ENCODE data around the gene CISTR.

Gene CISTR

GRCh38 chr12:53756300-53757100, 4.7 kb upstream of the CISTR start:
- Histone ChIP-seq H3K9me3 (ENCODE audit: severe bottlenecking) (no peaks in the 10 kb centered on the region), H3K36me3 (ENCODE audit: low read depth) (no peaks in the 10 kb centered on the region), H3K27me3 (ENCODE audit: insufficient read depth, poor library complexity, severe bottlenecking) (peaks cover 19% of the 10 kb centered on the region), H3K4me3 (ENCODE audit: severe bottlenecking) (no peak overlapping the region), H3K4me1 (ENCODE audit: insufficient read depth, poor library complexity, severe bottlenecking) (no peaks in the 10 kb centered on the region), H3K27ac (ENCODE audit: poor library complexity, severe bottlenecking) (no peak overlapping the region)
- no peak for ATAC-seq (ENCODE audit: low read depth)
- DNase-seq (ENCODE audit: low spot score): no peak
- TF ChIP-seq, protein P1, sequence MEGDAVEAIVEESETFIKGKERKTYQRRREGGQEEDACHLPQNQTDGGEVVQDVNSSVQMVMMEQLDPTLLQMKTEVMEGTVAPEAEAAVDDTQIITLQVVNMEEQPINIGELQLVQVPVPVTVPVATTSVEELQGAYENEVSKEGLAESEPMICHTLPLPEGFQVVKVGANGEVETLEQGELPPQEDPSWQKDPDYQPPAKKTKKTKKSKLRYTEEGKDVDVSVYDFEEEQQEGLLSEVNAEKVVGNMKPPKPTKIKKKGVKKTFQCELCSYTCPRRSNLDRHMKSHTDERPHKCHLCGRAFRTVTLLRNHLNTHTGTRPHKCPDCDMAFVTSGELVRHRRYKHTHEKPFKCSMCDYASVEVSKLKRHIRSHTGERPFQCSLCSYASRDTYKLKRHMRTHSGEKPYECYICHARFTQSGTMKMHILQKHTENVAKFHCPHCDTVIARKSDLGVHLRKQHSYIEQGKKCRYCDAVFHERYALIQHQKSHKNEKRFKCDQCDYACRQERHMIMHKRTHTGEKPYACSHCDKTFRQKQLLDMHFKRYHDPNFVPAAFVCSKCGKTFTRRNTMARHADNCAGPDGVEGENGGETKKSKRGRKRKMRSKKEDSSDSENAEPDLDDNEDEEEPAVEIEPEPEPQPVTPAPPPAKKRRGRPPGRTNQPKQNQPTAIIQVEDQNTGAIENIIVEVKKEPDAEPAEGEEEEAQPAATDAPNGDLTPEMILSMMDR (IDR thresholded peaks at IDR 0.05; ENCODE audit: poor library complexity, severe bottlenecking): no peak

- peaks cover 25% of the 10 kb centered on the region for H3K27me3 ChIP-seq (ENCODE audit: insufficient read depth, poor library complexity, severe bottlenecking)
- H3K4me1 ChIP-seq (ENCODE audit: insufficient read depth, poor library complexity, severe bottlenecking): no peaks in the 10 kb centered on the region
- H3K4me3 ChIP-seq (ENCODE audit: severe bottlenecking): no peak overlapping the region
- no peaks in the 10 kb centered on the region for H3K9me3 ChIP-seq (ENCODE audit: severe bottlenecking)
- no peak for DNase-seq (ENCODE audit: low spot score)
- no peak for ATAC-seq (ENCODE audit: low read depth)
- no peak overlapping the region for H3K27ac ChIP-seq (ENCODE audit: poor library complexity, severe bottlenecking)
- no peaks in the 10 kb centered on the region for H3K36me3 ChIP-seq (ENCODE audit: low read depth)
- TF ChIP-seq, protein P1 (IDR thresholded peaks at IDR 0.05; ENCODE audit: poor library complexity, severe bottlenecking): no peak
Observed at GRCh38 chr12:53755893-53756292, 4.1 kb upstream of the CISTR start.

DNA sequence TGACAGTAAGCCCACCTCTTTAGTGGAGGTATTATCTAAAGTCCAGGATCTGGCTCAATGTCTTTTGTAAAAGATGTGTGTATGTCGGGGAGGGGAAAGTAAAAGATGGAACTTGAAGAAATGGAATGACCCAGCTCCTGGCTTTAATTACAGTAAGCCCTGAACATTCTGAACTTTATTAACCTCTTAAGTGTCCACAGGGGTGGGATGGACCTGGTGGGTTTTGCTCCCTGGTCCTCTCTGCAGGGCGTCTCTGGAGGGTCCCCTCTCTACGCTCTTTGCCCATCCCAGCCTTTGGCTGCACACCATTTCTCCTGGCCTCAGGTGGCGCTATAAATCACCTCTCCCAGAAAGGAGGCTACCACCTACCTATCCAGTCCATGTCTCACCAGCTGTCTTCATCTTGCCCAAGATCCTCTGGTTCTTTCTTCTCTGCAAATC, 3.7 kb upstream of the CISTR start:
- TF ChIP-seq, protein P1 (IDR thresholded peaks at IDR 0.05; ENCODE audit: poor library complexity, severe bottlenecking): no peak
- ATAC-seq (ENCODE audit: low read depth) (no peak), DNase-seq (ENCODE audit: low spot score) (no peak)
- Histone ChIP-seq H3K36me3 (ENCODE audit: low read depth) (no peaks in the 10 kb centered on the region), H3K4me1 (ENCODE audit: insufficient read depth, poor library complexity, severe bottlenecking) (no peaks in the 10 kb centered on the region), H3K27me3 (ENCODE audit: insufficient read depth, poor library complexity, severe bottlenecking) (peaks cover 29% of the 10 kb centered on the region), H3K4me3 (ENCODE audit: severe bottlenecking) (no peak overlapping the region), H3K9me3 (ENCODE audit: severe bottlenecking) (no peaks in the 10 kb centered on the region), H3K27ac (ENCODE audit: poor library complexity, severe bottlenecking) (no peak overlapping the region)

DNA sequence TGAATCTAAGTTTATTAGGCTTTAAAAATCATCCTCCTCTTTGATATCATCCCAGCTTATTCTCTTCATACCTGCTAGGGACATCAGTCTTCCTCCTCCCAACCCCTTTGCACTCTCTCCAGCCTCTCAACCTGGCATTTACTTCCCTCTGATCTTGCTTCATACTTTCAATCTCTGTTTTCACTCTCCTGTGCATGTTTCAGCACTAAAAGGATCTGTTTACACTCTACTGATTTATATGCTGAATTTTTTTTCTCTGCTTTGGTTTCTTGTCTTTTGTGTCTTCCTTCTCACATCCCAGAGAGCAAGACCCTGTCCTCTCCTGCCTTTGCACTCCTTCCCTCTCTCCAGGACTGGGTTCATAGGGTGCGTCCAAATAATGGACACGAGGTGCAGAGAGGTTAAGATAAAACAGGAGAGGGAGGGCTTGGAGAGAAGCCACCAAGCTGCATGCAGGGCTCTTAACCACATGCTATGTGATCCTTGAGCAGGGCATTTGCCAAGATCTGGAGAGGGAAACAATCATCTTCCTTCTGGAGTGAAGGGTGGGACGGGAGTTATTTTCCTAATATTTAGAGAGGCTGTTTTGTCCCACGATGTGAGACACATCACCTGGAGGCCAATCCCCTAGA, 3.0 kb upstream of the CISTR start:
- H3K27ac ChIP-seq (ENCODE audit: poor library complexity, severe bottlenecking): no peak overlapping the region
- no peaks in the 10 kb centered on the region for H3K9me3 ChIP-seq (ENCODE audit: severe bottlenecking)
- TF ChIP-seq, protein P1 (IDR thresholded peaks at IDR 0.05; ENCODE audit: poor library complexity, severe bottlenecking): no peak
- peaks cover 36% of the 10 kb centered on the region for H3K27me3 ChIP-seq (ENCODE audit: insufficient read depth, poor library complexity, severe bottlenecking)
- DNase-seq (ENCODE audit: low spot score): no peak
- no peak for ATAC-seq (ENCODE audit: low read depth)
- no peaks in the 10 kb centered on the region for H3K36me3 ChIP-seq (ENCODE audit: low read depth)
- no peaks in the 10 kb centered on the region for H3K4me1 ChIP-seq (ENCODE audit: insufficient read depth, poor library complexity, severe bottlenecking)
- H3K4me3 ChIP-seq (ENCODE audit: severe bottlenecking): no peak overlapping the region

DNA sequence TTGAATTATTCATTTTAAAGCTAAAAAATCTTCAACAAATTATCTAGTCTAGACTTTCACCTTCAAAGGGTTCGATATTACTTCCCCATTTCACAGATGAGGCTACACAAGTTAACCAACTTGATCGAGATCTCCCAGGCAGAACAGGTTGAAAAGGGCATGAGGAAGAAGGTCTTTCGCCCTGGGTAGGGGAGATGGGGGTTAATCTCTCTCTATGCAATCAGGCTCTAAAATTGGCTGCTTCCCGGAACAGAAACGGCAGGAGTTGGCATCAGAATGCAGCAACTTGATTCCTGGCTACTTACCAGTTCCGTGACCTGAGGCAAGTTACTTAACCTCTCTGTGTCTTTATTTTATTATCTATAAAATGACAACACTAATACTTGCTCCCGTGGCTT, 2.4 kb upstream of the CISTR start:
- no peaks in the 10 kb centered on the region for H3K9me3 ChIP-seq (ENCODE audit: severe bottlenecking)
- H3K4me1 ChIP-seq (ENCODE audit: insufficient read depth, poor library complexity, severe bottlenecking): no peaks in the 10 kb centered on the region
- ATAC-seq (ENCODE audit: low read depth): no peak
- H3K36me3 ChIP-seq (ENCODE audit: low read depth): no peaks in the 10 kb centered on the region
- H3K4me3 ChIP-seq (ENCODE audit: severe bottlenecking): no peak overlapping the region
- H3K27ac ChIP-seq (ENCODE audit: poor library complexity, severe bottlenecking): no peak overlapping the region
- TF ChIP-seq, protein P1 (IDR thresholded peaks at IDR 0.05; ENCODE audit: poor library complexity, severe bottlenecking): no peak
- no peak for DNase-seq (ENCODE audit: low spot score)
- H3K27me3 ChIP-seq (ENCODE audit: insufficient read depth, poor library complexity, severe bottlenecking): peaks cover 39% of the 10 kb centered on the region
